MCF 10A (cell line): Measurements from ENCODE around the gene ASTN2. TPM values are rescaled to one million over a fixed set of nuclear protein-coding genes. Genes with fewer than 3 reads are reported as not detected.

Experiments
- BruUV-seq: library from RNA; stranded (reverse); fragments of 400-500 nt; replicated peaks from 2 replicates; lab custom pipeline; 2021; lab: Mats Ljungman, UMichigan
- CTCF ChIA-PET: fragments of 300-600 bp; sonication (Branson Sonifier 250); formaldehyde crosslinking; extraction: SDS; loops from one replicate; lab custom pipeline; 2021; ENCODE audit warnings: antibody characterized with exemption, inconsistent platforms; lab: Yijun Ruan, JAX
- POLR2A ChIA-PET: fragments of 300-600, 350-650 bp; sonication (Branson Sonifier 250); formaldehyde crosslinking; extraction: SDS; loops from one replicate; lab custom pipeline; 2020; ENCODE audit warnings: antibody characterized with exemption, inconsistent platforms; lab: Yijun Ruan, JAX
- DNase-seq: peaks from one replicate; pipeline ENCODE4 v3.0.0-alpha.2; 2018; ENCODE audit not compliant: unreplicated experiment
- H3K27ac Mint-ChIP-seq: one replicate; pipeline ENCODE4 v1.8.0; 2022; ENCODE audit warnings: mild to moderate bottlenecking, low read depth, mixed read lengths; ENCODE audit not compliant: unreplicated experiment
- H3K27me3 Mint-ChIP-seq: one replicate; pipeline ENCODE4 v1.8.0; 2022; ENCODE audit warnings: mixed read lengths; ENCODE audit not compliant: insufficient read depth, unreplicated experiment
- H3K36me3 Mint-ChIP-seq: one replicate; pipeline ENCODE4 v1.8.0; 2022; ENCODE audit warnings: mild to moderate bottlenecking, moderate library complexity, mixed read lengths; ENCODE audit not compliant: insufficient read depth, unreplicated experiment
- H3K4me1 Mint-ChIP-seq: one replicate; pipeline ENCODE4 v1.8.0; 2022; ENCODE audit warnings: mixed read lengths; ENCODE audit not compliant: insufficient read depth, unreplicated experiment
- H3K4me3 Mint-ChIP-seq: one replicate; pipeline ENCODE4 v1.8.0; 2022; ENCODE audit warnings: mild to moderate bottlenecking, moderate library complexity, mixed read lengths; ENCODE audit not compliant: unreplicated experiment
- H3K9me3 Mint-ChIP-seq: one replicate; pipeline ENCODE4 v1.8.0; 2022; ENCODE audit warnings: mixed read lengths; ENCODE audit not compliant: unreplicated experiment
- CTCF ChIP-seq: fragments of 200-600 bp; IDR thresholded peaks from one replicate; pipeline ENCODE4 v1.8.0; 2022; ENCODE audit warnings: antibody characterized with exemption, mild to moderate bottlenecking; ENCODE audit not compliant: unreplicated experiment
- intact Hi-C: fragments of 100-400 bp; cut with micrococcal nuclease; formaldehyde crosslinking; loops from 2 replicates; pipeline ENCODE4 v1.14.1; 2022
- total RNA-seq: library from RNA; stranded (reverse); gene quantifications from 2 replicates; pipeline ENCODE4 v1.2.3, GENCODE V29; 2022

ASTN2 gene
- total RNA-seq, 1 experiment from 2014 or later = 1.8 TPM

- no peak for DNase-seq
- Mint-ChIP-seq H3K36me3 (peaks cover 6% of the 10 kb centered on the region), H3K27me3 (no peaks in the 10 kb centered on the region), H3K27ac (no peak overlapping the region), H3K9me3 (no peaks in the 10 kb centered on the region), H3K4me1 (no peaks in the 10 kb centered on the region), H3K4me3 (no peak overlapping the region)
- BruUV-seq = no TSS peak
- ChIA-PET CTCF (interaction anchor here (0.5 to 2.5 kb wide), 5 partner anchors 10 to 53 kb away, joined by 3 to 6 read pairs (median 3); no protein-coding TSS in a partner anchor), POLR2A (no interaction called here)
- intact Hi-C loops = no loop called here
- TF ChIP-seq CTCF = no peak
Measured at GRCh38 chr9:116910201-116910600, 504.7 kb downstream of the ASTN2 start.

- no peaks in the 10 kb centered on the region for H3K4me1 Mint-ChIP-seq
- H3K9me3 Mint-ChIP-seq = no peaks in the 10 kb centered on the region
- no peak for TF ChIP-seq CTCF
- H3K27ac Mint-ChIP-seq = no peak overlapping the region
- H3K4me3 Mint-ChIP-seq = no peak overlapping the region
- H3K36me3 Mint-ChIP-seq = peaks cover 6% of the 10 kb centered on the region
- intact Hi-C loops = no loop called here
- ChIA-PET POLR2A (no interaction called here), CTCF (interaction anchor here (0.6 to 1.4 kb wide), 2 partner anchors 24 to 204 kb away, joined by 3 read pairs; no protein-coding TSS in a partner anchor)
- no TSS peak for BruUV-seq
- no peak for DNase-seq
- no peaks in the 10 kb centered on the region for H3K27me3 Mint-ChIP-seq
Measured at GRCh38 chr9:116907989-116908388, 506.9 kb downstream of the ASTN2 start.

GRCh38 chr9:116905171-116905588, 509.7 kb downstream of the ASTN2 start:
- H3K4me1 Mint-ChIP-seq = no peaks in the 10 kb centered on the region
- no peak overlapping the region for H3K4me3 Mint-ChIP-seq
- no peak overlapping the region for H3K27ac Mint-ChIP-seq
- H3K27me3 Mint-ChIP-seq = no peaks in the 10 kb centered on the region
- ChIA-PET POLR2A (no interaction called here), CTCF (interaction anchor here (0.6 kb wide), 1 partner anchor 220 kb away, joined by 6 read pairs; no protein-coding TSS in a partner anchor)
- TF ChIP-seq CTCF = no peak
- H3K9me3 Mint-ChIP-seq = peaks cover under 1% of the 10 kb centered on the region
- BruUV-seq = no TSS peak
- DNase-seq = no peak
- intact Hi-C loops = no loop called here
- peaks cover 12% of the 10 kb centered on the region for H3K36me3 Mint-ChIP-seq

- no peak overlapping the region for H3K4me3 Mint-ChIP-seq
- ChIA-PET CTCF (interaction anchor here (0.5 kb wide), 1 partner anchor 11 kb away, joined by 3 read pairs; no protein-coding TSS in a partner anchor), POLR2A (no interaction called here)
- H3K9me3 Mint-ChIP-seq = peaks cover 8% of the 10 kb centered on the region
- intact Hi-C loops = no loop called here
- TF ChIP-seq CTCF = no peak
- no TSS peak for BruUV-seq
- peaks cover 6% of the 10 kb centered on the region for H3K36me3 Mint-ChIP-seq
- no peak for DNase-seq
- no peaks in the 10 kb centered on the region for H3K27me3 Mint-ChIP-seq
- no peaks in the 10 kb centered on the region for H3K4me1 Mint-ChIP-seq
- H3K27ac Mint-ChIP-seq = no peak overlapping the region
Measured at GRCh38 chr9:116904165-116904564, 510.7 kb downstream of the ASTN2 start.
